GM19023 (cell line): ENCODE measurements around the gene GSTA3.
"Not testable (repeated sequence)": the region's sequence is repeated elsewhere in the genome, so short reads cannot be mapped to it uniquely, and the experiment has no call there.

Experiments
- ATAC-seq: cut with Tn5 transposase; IDR thresholded peaks from one replicate; pipeline ENCODE4 v1.9.1; 2021; ENCODE audit warnings: mild to moderate bottlenecking, moderate library complexity; ENCODE audit not compliant: unreplicated experiment

GSTA3 gene

DNA sequence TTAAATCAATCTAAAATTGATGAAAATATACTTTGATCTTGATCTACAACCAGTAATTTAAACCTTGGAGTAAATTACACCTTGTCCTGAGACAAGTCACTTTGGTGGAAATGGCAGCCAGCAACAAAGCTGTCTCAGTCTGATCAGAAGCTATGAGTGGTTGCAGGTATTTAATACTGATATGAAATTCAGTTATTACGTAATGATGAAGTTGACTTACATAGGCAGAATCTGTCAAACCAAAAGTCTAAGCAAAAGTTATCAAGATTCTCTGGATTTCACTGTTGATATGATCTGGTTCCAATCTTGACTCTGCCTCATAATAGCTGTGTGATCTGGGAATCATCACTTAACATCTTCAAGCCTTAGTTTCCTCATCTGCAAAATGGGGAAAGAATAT, 41.3 kb downstream of the GSTA3 start:
- ATAC-seq = no peak

DNA sequence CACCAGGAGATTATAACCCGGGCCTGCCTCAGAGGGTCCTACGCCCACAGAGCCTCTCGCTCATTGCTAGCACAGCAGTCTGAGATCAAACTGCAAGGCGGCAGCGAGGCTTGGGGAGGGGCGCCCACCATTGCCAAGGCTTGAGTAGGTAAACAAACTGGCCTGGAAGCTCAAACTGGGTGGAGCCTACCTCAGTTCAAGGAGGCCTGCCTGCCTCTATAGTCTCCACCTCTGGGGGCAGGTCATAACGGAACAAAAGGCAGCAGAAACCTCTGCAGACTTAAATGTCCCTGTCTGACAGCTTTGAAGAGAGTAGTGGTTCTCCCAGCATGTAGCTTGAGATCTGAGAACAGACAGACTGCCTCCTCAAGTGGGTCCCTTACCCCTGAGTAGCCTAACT, 48.3 kb downstream of the GSTA3 start:
- ATAC-seq = not testable (repeated sequence)

GRCh38 chr6:52858416-52858815, 51.1 kb downstream of the GSTA3 start:
- ATAC-seq = no peak

GRCh38 chr6:52856137-52856536, 53.4 kb downstream of the GSTA3 start:
- ATAC-seq = not testable (repeated sequence)

- no peak for ATAC-seq
Observed at GRCh38 chr6:52849137-52849536, 60.4 kb downstream of the GSTA3 start.
